HUES6 (cell line): Measurements from ENCODE around the gene ADARB2.
"Not testable (repeated sequence)": the region's sequence is repeated elsewhere in the genome, so short reads cannot be mapped to it uniquely, and the experiment has no call there.

Experiments
- H3K27ac ChIP-seq: 2 replicates; pipeline ENCODE4 v1.7.0; 2013; ENCODE audit warnings: low read depth, mild to moderate bottlenecking, low read length, inconsistent platforms
- H3K27me3 ChIP-seq: 2 replicates; pipeline ENCODE4 v1.6.1; 2013; ENCODE audit warnings: low read length; ENCODE audit not compliant: control insufficient read depth, insufficient read depth
- H3K36me3 ChIP-seq: 2 replicates; pipeline ENCODE4 v1.6.1; 2013; ENCODE audit warnings: low read length; ENCODE audit not compliant: control insufficient read depth, insufficient read depth
- H3K4me1 ChIP-seq: 2 replicates; pipeline ENCODE4 v1.6.1; 2013; ENCODE audit warnings: low read length; ENCODE audit not compliant: control insufficient read depth, insufficient read depth
- H3K4me3 ChIP-seq: 2 replicates; pipeline ENCODE4 v1.5.1; 2013; ENCODE audit warnings: low read depth, low read length
- H3K9ac ChIP-seq: one replicate; pipeline ENCODE4 v1.6.1; 2013; ENCODE audit warnings: mild to moderate bottlenecking, low read length
- H3K9me3 ChIP-seq: 2 replicates; pipeline ENCODE4 v1.6.1; 2013; ENCODE audit warnings: low read depth, low read length; ENCODE audit not compliant: control insufficient read depth, insufficient read depth

Gene ADARB2

GRCh38 chr10:1737222-1738061, at the start of gene ADARB2:
TSS of gene ADARB2 (minus strand) at chr10:1737525.
- Histone ChIP-seq H3K36me3 (no peaks in the 10 kb centered on the region), H3K27me3 (peaks cover 94% of the 10 kb centered on the region), H3K9ac (no peak within 1 kb of the TSS), H3K27ac (no peak within 1 kb of the TSS), H3K4me3 (peak within 1 kb of the TSS; percentile 61), H3K4me1 (no peaks in the 10 kb centered on the region; the same call in 1 of the 2 replicates), H3K9me3 (no peaks in the 10 kb centered on the region)

- H3K4me3 ChIP-seq = no peak overlapping the region
- H3K9me3 ChIP-seq = no peaks in the 10 kb centered on the region
- no peak overlapping the region for H3K9ac ChIP-seq
- no peak overlapping the region for H3K27ac ChIP-seq
- H3K4me1 ChIP-seq = peaks cover 3% of the 10 kb centered on the region; the same call in 1 of the 2 replicates
- H3K27me3 ChIP-seq = no peaks in the 10 kb centered on the region
- H3K36me3 ChIP-seq = no peaks in the 10 kb centered on the region
Observed at GRCh38 chr10:1785835-1786234, 48.5 kb upstream of the ADARB2 start.

GRCh38 chr10:1782841-1783240, 45.5 kb upstream of the ADARB2 start:
- H3K27me3 ChIP-seq = no peaks in the 10 kb centered on the region
- no peak overlapping the region for H3K4me3 ChIP-seq
- no peaks in the 10 kb centered on the region; the same call in 1 of the 2 replicates for H3K9me3 ChIP-seq
- no peaks in the 10 kb centered on the region for H3K36me3 ChIP-seq
- H3K9ac ChIP-seq = no peak overlapping the region
- peaks cover 3% of the 10 kb centered on the region; the same call in 1 of the 2 replicates for H3K4me1 ChIP-seq
- no peak overlapping the region for H3K27ac ChIP-seq

GRCh38 chr10:1779796-1780195, 42.5 kb upstream of the ADARB2 start:
- Histone ChIP-seq H3K27me3 (no peaks in the 10 kb centered on the region), H3K4me3 (no peak overlapping the region), H3K9me3 (peaks cover 9% of the 10 kb centered on the region; the same call in 1 of the 2 replicates), H3K27ac (no peak overlapping the region), H3K9ac (no peak overlapping the region), H3K4me1 (no peaks in the 10 kb centered on the region), H3K36me3 (no peaks in the 10 kb centered on the region)

GRCh38 chr10:1778375-1778969, 41.1 kb upstream of the ADARB2 start:
- no peaks in the 10 kb centered on the region for H3K4me1 ChIP-seq
- no peaks in the 10 kb centered on the region for H3K36me3 ChIP-seq
- no peak overlapping the region for H3K9ac ChIP-seq
- H3K9me3 ChIP-seq = peaks cover 18% of the 10 kb centered on the region
- no peak overlapping the region for H3K4me3 ChIP-seq
- H3K27me3 ChIP-seq = no peaks in the 10 kb centered on the region
- no peak overlapping the region for H3K27ac ChIP-seq

GRCh38 chr10:1776127-1776662, 38.9 kb upstream of the ADARB2 start:
- Histone ChIP-seq H3K9ac (no peak overlapping the region), H3K4me1 (no peaks in the 10 kb centered on the region), H3K27ac (no peak overlapping the region), H3K9me3 (peaks cover 36% of the 10 kb centered on the region), H3K4me3 (no peak overlapping the region), H3K36me3 (no peaks in the 10 kb centered on the region), H3K27me3 (no peaks in the 10 kb centered on the region)

GRCh38 chr10:1774796-1775195, 37.5 kb upstream of the ADARB2 start:
- Histone ChIP-seq H3K36me3 (no peaks in the 10 kb centered on the region), H3K9ac (no peak overlapping the region), H3K27me3 (no peaks in the 10 kb centered on the region), H3K27ac (no peak overlapping the region), H3K4me1 (no peaks in the 10 kb centered on the region), H3K9me3 (peaks cover 39% of the 10 kb centered on the region), H3K4me3 (no peak overlapping the region)

- H3K4me3 ChIP-seq, H3K27ac ChIP-seq, H3K36me3 ChIP-seq, H3K9ac ChIP-seq, H3K27me3 ChIP-seq, H3K4me1 ChIP-seq: not testable (repeated sequence)
- peaks cover 39% of the 10 kb centered on the region for H3K9me3 ChIP-seq
Observed at GRCh38 chr10:1773204-1773603, 35.9 kb upstream of the ADARB2 start.

GRCh38 chr10:1766049-1766448, 28.7 kb upstream of the ADARB2 start:
- H3K27me3 ChIP-seq = no peaks in the 10 kb centered on the region
- H3K9me3 ChIP-seq = peaks cover 2% of the 10 kb centered on the region
- no peaks in the 10 kb centered on the region for H3K4me1 ChIP-seq
- H3K9ac ChIP-seq = no peak overlapping the region
- no peak overlapping the region for H3K27ac ChIP-seq
- H3K4me3 ChIP-seq = no peak overlapping the region
- no peaks in the 10 kb centered on the region for H3K36me3 ChIP-seq

- Histone ChIP-seq H3K27ac (no peak overlapping the region), H3K36me3 (no peaks in the 10 kb centered on the region), H3K4me1 (no peaks in the 10 kb centered on the region), H3K9me3 (peaks cover 13% of the 10 kb centered on the region), H3K4me3 (no peak overlapping the region), H3K9ac (no peak overlapping the region), H3K27me3 (no peaks in the 10 kb centered on the region)
Observed at GRCh38 chr10:1762076-1762475, 24.8 kb upstream of the ADARB2 start.

- H3K36me3 ChIP-seq = no peaks in the 10 kb centered on the region
- H3K27me3 ChIP-seq = no peaks in the 10 kb centered on the region
- no peak overlapping the region for H3K27ac ChIP-seq
- H3K9me3 ChIP-seq = peaks cover 22% of the 10 kb centered on the region
- H3K4me3 ChIP-seq = no peak overlapping the region
- no peak overlapping the region for H3K9ac ChIP-seq
- H3K4me1 ChIP-seq = peaks cover 12% of the 10 kb centered on the region
Observed at GRCh38 chr10:1754506-1755153, 17.3 kb upstream of the ADARB2 start.
